Endometrium (tissue), 2 donors: ENCODE results near the gene IRS2.
"Not testable (repeated sequence)": the region's sequence is repeated elsewhere in the genome, so short reads cannot be mapped to it uniquely, and the experiment has no call there.

Experiments used
- FAIRE-seq: peaks from 2 replicates; lab custom pipeline; 2012; peaks lifted over from hg19 to GRCh38; lab: Jason Lieb, UNC
- donor health status: control.
- donor health status: control.

The IRS2 gene

DNA sequence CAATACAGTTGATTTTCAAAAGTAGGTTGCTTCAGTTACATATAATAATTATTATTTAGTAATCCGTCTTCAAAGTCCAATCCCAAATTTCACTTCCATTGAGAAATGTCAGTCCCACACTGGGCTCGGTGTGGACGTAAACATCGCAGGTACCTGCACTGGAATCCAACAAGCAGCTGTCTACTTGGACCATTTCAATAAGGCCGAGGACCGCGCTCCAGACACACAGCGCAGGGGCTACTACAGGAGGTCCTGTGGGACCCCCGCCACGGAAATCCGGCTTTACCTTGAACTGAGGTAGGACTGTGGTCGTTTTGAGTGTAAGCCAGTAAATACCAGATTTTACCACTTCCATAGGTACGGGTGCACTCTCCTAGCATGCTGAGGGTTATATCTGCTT is 30.8 kb downstream of the IRS2 start:
- no peak for FAIRE-seq

DNA sequence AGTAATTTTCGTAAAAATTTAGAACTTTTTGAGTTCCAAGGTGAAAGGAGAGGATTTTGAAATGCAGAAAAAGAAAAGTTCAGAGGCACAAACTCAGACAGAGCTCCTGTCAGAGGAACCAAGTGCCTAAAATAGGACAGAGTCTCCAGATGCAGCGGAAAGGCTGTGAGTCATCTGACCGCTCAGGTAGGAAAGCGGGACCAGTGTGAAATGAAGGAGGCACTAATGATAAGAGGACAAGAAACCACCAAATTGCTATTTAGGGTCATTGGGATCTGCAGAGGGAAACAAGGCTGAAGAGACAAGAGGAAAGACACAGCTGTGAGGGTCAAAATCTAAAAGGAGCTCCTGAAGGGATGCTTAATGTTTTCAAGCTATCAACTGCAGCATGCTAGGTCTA is 34.9 kb downstream of the IRS2 start:
- FAIRE-seq = no peak

DNA sequence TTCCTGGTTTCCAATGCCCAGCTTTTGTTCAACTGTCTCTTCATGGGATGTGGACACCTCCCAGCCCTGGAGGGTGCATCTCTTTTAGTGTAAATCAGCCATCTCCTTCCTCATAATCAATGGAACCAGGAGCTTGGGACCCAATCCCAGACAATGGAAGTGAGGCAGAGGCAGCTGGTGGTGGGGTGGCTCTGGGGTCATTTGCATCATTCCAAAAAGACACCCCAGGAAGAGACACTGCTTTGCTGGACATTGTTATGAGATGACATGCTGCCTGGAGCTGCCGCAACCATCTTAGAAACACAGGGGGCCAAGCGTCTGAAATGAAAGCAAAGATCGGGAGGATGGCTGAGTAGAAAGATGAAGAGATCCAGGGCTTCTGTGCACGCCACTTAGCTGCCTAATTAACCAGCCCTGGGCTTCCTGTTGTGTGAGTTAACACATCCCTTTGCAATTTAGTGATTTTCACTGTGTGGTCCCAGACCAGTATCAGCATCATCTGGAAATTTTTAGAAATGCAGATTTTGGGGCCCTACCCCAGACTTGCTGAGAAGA is 36.1 kb downstream of the IRS2 start:
- FAIRE-seq = no peak

DNA sequence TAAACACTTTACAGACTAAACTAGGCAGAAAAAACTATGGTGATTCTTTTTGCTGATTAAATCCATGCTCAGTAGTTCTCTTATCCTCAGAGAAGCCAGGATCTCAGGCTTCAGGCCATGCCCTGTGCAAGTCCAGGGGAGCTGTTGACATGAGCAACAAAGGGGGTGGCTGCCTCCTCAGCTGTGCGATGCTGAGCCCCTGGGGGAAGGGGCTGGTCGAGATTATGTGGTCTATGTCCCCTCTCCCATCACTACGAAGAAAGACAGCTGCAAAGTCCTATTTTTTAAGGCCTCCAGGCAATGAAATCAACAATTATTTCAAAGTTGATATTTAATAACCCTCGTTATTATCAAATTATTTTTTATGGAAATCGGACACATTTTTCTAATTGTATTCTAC is 37.0 kb downstream of the IRS2 start:
- no peak for FAIRE-seq

DNA sequence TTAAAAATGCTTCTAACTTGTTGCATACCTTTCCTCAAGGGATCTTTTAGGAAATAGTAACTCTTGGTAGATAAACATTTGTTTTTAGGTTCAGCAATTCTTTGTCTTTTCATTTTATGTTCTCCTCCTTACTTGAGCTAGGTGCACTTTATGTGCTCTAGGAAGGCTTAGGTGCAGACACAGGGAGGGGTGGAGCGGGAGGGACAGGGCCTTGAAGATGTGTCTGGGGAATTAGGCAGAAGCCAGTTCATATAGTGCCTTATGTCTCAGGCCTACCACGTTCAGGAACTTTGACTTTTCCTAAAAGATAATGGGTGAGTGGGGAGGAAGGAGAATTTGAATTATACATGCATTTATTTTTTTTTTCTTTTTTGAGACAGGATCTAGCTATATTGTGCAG is 37.7 kb downstream of the IRS2 start:
- FAIRE-seq = no peak

DNA sequence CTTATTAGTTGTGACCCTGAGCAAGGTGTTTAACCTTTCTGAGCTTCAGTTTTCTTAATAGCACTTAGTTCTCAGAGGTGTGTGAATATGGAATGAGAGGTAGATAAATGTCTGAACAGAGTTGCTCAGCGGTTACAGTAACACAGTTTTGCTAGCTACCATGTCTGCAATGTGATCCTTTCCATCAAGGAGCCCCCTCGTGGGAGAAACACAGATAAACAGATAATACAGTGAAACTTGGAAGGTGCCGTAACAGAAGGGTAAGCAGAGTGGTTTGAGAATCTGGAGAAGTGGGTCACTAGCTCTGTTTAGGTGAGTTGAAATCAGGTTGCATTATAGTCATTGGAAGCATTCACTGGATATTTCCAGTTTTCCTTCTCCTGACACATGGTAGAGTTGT is 38.9 kb downstream of the IRS2 start:
- no peak for FAIRE-seq

DNA sequence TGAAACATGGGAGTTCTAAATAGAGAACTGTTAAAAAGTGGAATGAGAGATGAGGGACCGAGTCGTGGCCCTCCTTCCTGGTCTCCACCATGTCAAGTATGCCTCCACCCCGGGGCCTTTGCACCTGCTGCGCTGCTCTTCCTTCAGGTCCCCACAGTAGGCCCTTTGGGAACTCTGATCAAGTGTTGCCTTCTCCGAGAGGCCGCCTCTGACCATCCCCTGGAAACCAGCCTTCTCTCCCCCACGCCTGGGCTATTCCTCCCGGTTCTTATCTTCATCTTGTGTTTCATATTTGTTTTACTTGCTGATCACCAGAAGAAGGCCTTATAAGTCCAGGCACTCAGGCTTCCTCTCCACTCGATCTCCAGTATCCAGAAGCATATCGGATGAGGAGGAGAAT is 40.0 kb downstream of the IRS2 start:
- no peak for FAIRE-seq

DNA sequence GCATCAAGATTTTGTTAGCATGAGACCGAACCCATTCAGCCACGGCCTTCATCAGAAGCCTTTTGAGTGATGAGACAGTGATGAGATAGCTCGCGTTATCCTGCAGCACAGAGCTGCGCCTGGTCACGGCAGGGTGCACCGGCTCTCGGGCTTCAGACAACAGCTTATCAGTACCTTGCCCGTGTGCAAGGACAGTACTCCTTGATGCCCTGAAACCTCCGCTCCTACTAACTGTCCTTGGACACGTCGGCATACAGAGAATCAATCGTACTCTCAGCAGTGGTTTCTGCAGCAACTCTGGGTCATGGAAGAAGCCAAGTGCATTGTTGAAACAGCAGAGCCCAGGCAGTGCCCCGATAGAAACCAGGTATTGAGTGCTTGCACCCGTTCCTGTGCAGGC is 40.7 kb downstream of the IRS2 start:
- no peak for FAIRE-seq

DNA sequence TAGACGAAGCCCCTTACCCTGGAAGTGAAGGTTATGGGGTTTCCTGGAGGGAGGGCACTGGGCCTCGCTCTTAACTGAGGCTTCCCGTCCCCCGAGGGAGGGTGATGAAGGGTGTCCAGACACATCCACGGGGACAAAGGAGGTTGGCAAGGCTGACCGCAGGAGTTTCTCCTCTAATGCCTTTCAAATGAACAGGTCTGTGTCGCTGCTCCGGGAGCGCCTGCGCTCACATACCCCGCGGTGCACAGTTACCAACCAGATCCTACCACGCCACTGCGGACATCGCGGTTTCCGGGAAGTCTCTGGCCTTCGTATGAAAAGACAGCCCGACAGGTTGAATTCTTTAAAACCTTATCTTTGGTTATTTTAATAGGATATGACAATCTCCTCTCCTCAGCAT is 41.3 kb downstream of the IRS2 start:
- no peak for FAIRE-seq

DNA sequence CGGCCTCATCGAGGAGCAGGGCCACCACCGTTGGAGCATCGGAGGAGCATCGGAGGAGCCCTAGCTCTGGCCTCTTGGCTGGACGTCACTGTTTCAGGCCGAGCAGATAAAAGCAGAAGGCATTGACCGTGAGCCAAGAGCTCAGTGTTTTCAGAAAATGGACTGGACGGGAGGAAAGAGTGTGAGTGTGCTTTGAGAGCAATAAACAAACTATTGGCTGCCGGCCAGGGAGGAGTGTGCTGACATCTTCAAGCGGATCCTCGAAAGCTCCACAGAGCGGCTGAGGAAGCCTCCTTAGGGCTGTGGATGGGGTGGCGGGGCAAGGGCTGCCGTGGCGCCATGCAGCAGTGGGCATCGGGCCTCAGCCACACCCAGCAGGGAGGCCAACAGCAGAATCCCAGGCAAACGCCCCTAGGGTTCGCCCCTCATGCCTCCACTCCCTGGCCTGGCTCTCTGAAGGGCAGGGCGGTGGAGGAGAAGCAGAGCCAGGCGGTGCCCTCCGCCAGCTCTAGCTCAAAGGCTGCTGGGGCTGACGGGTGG is 41.8 kb downstream of the IRS2 start:
- no peak for FAIRE-seq

DNA sequence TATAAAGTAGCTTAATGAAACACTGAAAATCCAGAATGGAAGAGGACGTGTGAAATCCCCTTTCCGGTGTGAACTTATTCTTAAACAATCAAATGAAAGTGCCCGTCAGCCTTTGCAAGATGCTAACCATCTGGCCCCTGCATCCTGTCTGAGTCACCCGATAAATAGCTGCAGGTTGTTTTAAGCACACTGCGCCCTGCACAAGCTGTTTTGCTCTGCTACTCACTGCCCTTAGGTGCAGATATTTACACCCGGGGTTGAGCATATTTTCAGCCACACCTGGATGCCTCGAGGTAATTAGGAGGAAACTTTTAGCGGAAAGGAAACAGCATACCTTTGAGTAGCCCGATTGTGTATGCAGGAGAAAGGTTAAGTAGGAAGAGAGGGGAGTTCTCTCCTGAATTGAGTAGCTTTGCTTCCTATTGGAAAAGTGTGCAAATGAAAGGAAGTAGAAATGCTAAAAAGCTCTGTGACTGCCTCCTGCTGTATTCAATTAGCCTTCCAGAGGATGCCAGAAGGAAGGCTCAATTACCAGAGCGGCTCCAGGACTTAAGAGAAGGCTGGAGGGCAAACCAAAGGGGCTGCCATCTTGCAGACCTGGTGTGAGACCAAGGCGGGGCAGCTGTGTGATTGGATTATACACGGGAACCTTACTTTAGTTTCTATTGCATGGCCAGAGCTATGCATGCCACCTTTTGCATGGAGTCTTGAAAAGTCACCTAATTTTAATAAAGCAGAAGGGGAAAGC is 42.5 kb downstream of the IRS2 start:
- no peak for FAIRE-seq

DNA sequence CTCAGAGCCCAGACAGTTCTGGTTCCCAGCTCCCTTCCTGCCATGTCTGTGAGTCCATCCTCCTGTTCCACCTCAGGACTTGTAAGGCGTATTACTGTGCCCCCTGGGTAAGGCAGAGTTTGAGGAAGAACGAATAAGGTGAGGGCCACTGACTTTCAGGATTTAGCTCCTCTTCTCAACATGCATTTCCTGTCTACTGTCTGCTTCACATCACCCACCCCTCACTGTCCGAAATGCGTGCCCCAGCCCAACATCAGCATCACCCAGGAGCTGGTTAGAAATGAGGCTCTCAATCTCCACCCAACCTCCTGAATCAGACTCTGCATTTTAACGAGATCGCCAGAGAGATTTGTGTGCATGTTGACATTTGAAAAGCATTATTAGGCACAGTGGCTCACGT is 44.4 kb downstream of the IRS2 start:
- no peak for FAIRE-seq

DNA sequence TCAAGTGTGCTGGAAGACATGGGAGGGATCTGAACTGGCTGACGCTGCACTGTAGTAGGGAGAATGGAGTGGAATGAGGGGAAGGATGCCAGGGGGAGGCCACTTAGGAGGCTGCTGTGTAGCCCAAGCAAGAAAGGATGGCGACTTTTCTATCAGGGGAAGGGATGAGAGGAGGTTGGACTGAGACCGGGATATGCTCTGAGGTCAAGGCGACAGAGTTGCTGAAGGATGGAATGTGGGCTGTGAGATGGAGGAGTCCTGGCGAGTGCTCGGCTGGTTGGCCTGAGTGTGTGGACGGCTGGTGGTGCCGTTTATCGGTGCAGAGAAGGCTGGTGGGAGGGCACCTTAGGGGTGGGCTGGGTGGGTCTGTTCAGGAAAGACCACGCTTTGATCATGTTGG is 45.7 kb downstream of the IRS2 start:
- no peak for FAIRE-seq

DNA sequence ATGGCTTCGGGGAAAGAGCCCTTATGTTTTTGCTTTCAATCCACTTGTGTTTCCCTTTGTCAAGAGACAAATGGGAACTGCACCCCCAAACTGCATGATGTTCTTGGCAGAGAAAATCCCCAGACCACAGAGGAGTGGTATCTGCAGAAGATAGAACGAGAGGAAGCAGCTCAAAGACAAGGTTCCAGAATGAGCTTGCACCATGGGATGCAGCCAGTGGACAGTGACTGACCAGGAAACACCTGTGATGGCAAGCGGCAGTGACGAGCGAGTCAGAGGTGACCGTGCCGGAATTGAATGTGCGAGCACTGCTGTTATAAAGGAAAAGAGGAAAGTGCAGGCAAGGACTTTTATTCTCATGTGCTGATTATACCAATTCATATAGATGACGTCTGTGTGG is 46.3 kb downstream of the IRS2 start:
- no peak for FAIRE-seq

DNA sequence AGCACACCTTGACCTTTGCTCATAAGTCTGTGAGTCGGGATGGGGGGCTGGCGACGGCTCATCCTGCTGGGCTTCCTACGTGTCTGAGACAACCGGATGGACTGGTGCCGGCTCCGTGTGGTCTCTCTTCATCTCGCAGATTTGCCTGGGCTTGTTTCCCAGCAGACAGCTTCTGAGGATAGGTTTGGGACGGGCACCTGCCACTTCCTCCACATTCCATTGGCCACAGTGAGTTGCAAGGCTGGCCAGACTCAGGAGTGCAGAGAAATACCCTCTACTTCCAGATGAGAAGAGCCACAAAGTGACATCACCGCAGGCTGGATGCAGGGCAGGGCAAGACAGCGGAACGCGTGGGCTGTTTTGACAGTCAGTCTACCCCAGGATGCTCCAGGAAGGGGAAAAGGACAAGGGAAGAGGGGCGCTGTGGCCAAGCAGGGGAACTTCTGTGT is 48.1 kb downstream of the IRS2 start:
- no peak for FAIRE-seq

DNA sequence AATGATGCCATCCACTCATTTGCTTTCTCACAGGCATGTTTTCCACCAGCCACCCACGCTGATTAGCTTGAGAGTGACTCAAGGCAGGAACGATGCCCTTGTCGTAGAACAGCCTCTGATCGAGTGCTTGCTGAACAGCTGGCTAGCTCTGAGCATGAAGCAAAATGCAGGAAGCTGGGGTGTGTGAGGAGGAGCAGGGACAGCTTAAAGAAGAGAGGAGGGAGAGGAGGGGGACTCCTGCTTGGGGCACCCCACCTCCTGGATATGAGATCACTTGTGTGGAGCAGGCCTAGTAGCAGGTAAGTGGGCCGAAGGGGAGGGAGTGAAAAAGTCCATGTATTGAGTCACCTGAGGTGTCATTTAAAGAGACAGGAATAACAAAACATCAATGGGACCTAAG is 48.8 kb downstream of the IRS2 start:
- no peak for FAIRE-seq

DNA sequence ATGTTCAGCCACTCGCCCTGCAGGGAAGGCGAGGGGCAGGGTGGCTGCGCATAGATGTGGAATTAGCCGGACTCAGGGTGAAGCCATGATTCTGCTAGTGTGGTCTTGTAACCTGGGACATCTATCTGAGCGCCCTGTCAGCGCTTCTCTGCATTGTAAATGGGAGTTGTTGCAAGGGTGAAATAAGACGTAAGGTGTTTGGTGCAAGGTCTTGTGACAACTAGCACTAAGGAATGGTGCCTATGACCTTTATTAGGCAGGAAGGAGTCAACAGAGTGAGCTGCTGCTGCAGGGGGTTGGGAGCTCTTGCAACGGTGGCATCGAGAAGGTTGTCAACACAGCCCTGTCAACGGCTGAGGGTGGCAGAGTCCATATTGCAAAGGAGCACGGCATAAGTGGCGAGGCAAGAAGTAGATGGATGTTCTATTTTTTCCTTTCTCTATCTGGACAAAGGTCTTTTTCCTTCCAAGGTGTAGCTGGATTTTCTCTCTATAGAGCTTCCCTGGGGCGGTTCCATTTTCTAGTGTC is 49.3 kb downstream of the IRS2 start:
- FAIRE-seq = no peak

DNA sequence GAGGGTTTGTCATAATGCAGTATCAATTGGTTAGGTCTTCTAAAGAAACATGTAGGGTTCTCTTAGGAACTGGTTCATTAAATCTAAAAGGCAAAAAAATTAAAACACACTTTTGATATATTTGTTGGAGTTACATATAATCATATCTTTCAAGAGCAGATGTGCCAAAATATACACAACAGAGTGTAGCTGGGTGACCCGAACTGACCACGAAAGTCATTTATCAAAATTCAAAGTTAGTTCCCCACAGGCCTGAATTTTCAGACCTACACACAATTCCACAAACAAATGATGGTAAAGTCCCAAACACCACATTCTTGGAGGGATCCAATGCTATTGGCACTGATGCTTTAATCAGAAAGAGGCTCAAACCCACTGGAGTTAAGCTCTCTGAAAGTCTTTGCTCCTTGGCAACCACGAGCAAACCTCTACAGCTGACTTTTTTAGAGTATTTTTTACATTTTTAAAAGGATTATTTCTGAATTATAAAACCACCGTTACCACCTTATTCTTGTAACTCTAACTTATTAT is 50.9 kb downstream of the IRS2 start:
- no peak for FAIRE-seq

DNA sequence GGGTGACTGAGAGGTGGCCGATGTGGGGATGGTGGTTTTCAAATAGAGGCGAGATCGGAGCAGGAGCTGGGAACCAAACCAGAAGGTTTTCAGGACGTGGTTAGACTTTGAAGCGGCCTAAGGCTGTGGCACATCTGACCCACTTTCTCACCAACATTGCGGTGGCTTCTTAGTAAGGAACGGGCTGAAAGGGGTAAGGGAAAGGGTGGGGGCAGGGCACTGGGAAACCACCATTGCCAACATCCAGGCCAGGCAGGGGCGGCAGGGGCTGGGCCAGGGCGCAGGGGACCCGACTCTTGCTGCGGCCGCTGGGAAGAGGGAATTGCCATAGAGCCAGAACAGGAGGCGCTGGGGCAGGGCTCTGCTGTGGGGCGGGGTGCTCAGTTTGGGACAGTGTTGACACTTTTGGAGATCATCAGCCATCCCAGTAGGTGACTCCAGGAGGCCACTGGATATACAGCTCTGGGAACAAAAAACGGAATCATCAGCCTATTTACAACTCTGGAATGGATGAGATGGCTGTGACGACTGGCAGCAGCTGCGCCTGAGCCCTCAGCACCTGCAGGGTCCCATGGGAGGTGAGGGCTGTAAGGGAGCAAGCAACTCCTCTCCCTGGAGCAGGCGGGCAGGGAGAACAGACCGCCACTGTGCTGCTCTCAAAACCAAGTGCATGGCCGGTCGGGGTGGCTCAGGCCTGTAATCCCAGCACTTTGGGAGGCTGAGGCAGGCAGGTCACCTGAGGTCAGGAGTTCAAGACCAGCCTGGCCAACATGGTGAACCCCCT is 52.2 kb downstream of the IRS2 start:
- no peak for FAIRE-seq

DNA sequence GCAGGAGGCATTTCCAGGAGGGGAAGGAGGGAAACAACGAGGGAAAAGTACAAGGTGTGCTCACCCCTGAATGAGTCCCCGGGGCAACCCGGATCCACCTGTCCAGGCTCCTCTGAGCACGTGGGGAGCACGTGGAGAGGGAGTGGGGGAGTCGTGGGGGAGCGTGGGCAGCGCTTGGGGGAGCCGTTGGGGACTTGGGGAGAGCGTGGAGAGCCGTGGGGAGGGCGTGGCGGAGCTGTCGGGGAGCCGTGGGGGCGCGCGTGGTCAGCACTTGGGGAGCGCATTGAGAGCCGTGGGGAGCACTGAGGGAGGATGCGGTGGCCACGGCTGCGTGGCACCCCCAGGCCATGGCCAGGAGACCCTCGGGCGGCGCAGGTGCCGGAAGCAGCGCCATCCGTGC is 52.8 kb downstream of the IRS2 start:
- no peak for FAIRE-seq

DNA sequence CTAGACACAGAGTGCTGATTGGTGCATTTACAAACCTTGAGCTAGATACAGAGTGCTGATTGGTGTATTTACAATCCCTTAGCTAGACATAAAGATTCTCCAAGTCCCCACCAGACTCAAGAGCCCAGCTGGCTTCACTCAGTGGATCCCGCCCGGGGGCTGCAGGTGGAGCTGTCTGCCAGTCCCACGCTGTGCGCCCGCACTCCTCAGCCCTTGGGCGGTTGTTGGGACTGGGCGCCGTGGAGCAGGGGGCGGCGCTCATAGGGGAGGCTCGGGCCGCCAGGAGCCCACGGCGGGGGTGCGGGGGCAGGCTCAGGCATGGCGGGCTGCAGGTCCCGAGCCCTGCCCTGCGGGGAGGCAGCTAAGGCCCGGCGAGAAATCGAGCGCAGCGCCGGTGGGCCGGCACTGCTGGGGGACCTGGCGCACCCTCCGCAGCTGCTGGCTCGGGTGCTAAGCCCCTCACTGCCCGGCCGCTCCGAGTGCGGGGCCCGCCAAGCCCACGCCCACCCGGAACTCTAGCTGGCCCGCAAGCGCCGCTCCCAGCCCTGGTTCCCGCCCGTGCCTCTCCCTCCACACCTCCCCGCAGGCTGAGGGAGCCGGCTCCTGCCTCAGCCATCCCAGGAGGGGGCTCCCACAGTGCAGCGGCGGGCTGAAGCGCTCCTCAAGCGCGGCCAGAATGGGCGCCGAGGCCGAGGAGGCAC is 53.8 kb downstream of the IRS2 start:
- not testable (repeated sequence) for FAIRE-seq

DNA sequence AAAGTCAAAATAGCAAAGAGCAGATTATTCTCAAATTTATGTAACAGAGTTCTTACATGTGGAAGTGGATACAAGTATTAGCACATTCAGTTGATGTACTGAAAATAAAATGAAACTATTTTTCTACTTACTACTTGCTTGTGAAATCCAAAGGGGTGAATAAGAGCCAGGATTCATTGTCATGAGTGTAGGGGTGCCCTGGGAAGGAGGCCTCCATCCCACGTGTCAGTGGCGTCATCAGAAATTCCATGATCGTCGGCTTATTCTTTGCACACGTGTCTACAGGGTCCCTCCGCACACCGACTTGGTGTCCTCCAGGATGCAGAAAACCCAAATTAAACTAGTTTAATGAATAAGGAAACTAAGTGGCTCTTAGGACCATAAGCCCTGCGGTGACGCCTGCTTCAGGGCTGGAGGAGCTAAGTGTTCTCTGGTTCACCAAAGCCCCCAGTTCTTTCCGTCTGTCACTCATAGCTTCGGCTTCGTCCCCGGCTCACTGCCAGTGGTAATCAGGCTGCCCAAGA is 55.5 kb downstream of the IRS2 start:
- no peak for FAIRE-seq
